DMS79 (cell line): ENCODE measurements around the gene FAS.

Experiments used
- DNase-seq: peaks from one replicate; lab custom pipeline; 2025; lab: John Stamatoyannopoulos, UW

FAS gene

DNA sequence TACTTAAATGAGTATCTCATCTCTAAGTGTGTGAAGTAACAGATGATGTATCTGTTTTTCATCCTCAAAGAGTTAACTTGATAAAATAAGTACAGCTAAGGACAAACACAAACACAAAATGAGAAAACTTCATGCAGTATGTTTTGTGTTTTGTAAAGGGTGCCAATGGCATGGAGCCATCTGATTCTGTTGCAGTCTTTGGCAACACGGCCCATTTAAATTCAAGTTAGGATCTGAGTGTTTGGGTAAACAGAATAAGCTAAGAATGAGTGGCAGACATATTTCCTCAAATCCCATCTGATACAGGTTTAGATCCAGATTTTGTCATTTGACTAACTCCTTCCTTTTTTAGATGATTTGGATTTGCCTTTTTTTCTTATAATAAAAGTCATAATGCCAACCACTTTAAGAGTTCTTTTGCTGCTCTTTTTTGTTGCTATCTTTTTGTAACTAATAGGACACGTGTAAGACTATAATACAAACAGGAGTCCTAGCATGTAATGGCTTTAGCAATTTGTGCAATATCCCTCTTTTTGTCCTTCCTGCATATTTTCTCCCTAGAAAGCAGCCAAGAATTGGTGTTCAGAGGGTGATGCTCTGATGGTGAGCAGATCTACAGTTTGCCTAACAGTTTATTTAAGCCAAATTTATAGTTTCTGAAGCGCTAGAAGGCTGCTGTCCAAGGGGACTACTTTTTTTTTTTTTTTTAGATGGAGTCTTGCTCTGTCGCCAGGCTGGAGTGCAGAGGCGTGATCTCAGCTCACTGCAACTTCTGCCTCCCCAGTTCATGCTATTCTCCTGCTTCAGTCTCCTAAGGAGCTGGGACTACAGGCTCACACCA lies 19.2 kb upstream of the FAS start:
- peak; percentile 58 for DNase-seq

GRCh38 chr10:88974012-88974411 lies 16.6 kb upstream of the FAS start:
- DNase-seq: no peak

DNA sequence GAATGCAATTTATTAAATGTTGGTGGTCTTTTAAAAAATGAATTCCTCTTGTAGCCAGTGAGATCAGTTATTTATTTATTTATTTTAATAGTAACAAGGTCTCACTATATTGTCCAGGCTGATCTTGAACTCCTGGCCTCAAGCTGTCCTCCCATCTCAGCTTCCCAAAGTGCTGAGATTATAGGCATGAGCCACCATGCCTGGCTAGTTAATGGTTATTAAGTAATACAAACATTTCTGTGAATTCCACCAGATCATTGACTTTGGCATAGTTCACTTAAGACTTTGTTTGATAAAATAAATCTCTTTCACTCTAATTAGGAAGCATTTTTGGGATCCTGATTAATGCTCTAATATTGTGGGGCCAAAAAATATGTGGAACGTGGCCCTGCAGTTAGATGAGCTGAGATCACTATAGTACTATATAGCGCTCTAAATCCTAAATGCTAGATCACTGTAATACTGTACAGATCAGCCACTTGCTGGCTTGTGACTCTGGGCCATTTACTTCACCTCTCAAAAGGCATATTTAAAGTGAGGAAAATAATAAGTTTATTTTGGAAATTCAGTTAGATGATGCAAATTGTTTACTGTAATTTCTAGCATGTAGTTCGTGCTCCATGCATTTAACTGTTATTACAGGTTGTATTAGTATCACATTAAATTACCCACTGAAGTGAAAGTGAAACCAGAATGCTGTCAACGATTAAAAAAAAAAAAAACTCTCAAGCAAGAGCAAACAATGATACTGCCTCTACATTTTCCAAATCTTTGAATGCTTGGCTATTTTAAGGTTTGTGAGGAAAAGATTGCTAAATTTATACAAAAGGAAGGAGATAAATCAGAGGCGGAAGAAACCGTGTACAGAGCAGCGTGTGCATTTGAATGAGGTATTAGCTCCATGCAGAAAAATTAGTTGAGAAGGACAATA lies 15.9 kb upstream of the FAS start:
- DNase-seq: no peak

DNA sequence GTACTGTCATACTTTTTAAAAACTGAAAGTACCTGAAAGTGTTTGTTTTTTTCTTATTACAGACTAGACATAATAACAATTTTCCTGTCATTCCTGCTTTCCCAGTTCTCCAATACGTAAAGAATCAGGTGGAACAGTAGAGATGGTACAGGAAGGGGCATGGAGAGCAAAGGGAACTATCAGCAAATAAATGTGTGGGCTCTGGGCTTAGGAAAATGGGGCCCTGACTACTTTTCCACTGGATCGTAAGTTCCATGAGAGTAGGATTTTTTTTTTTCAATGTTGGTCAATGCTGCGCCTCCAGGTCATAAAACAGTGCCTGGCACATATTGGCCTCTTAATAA lies 15.2 kb upstream of the FAS start:
- no peak for DNase-seq

GRCh38 chr10:88978463-88978862 lies 12.1 kb upstream of the FAS start:
- no peak for DNase-seq

DNA sequence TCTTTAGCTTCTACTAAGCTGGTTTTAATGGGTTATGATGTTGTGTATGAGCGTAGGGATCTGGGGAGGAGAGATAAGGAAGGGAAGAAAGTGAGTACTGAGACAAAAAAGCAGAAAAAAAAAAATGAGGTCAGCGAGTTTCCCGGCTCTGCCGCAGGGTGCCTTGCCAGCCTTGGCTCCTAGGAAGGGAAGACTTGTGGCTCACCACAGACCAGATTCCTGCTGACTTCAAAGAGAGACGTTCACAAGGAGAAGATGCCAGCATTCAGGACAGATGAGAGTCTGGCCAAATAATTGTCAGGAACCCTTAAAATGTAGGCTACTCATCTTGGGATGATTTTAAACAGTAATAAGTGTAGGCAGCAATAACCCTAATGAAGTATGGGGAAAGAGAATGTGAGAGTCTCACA lies 11.4 kb upstream of the FAS start:
- DNase-seq: no peak

GRCh38 chr10:88979603-88980002 lies 11.0 kb upstream of the FAS start:
- no peak for DNase-seq

DNA sequence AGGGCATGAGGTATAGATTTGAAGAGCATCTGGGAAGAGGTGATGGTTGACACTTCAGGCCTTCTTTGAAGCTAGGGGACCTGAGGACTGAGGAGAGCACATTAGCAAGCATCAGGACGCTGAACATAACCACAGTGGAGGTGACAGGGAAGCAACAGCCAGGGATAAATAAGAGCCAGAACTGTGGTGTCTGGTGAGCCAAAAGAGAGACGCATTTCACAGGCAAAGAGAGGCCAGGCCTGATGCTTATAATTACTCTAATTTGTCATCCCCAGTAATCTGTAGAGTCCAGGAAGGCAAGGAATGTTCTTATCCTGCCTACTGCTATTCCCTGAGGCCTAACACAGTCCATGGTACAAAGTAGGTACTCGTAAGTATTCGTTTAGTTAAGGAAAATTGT lies 10.4 kb upstream of the FAS start:
- DNase-seq: no peak

DNA sequence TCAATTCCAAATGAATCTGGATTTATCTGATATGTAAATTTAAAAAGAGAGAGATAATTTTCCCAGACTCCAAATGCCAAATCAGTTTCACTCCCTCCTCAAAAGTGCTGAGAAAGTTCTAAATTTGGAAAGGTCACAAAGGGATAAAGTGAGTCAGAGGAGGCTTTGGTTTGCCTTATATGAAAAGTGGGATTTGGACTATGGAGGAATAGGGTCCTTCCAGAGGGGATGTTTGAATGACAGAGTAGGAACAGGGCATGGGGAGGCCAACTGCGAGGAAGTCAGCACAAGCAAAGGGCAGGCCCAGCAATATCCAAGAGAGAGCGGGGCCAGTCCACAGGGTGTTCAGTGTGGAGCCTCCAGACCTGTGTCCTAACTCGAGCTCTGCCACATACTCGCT lies 9.8 kb upstream of the FAS start:
- no peak for DNase-seq

DNA sequence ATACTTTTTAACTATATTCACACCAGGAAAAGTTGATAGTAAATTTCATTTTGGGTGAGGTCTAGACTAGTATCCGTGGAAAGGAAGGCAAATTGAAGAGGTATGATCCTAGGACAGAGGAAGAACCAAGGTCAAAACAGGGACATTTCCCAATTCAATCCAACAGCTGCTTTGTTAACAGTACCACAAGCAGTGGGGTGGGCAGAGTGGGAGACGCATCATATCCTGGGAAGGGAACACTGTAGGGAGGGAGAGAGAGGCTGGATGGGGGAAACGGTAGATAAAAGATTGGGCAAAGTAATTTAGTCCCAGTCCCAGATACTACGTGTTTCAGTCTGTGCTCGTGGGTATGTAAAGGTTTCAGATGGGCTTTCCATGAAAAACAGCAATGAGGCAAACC lies 9.2 kb upstream of the FAS start:
- no peak for DNase-seq

DNA sequence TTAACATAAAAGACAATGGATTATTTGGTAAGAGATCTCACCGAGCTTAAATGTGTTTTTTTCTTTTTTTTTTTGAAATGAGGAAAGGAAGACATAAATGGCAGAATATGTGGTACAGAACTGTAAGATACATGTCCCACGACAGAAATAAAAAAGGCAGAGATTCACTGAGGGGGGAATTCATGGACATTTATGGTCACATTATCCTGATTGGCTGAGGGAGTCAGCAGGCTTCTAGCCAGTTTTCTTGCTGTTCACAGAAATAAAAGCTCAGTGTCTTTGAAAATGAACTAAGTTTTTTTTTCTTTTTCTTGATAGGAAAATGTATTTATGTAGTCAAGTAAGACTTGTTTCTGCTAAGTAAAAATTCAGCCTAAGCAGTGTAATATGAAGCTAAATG lies 8.2 kb upstream of the FAS start:
- DNase-seq: no peak

DNA sequence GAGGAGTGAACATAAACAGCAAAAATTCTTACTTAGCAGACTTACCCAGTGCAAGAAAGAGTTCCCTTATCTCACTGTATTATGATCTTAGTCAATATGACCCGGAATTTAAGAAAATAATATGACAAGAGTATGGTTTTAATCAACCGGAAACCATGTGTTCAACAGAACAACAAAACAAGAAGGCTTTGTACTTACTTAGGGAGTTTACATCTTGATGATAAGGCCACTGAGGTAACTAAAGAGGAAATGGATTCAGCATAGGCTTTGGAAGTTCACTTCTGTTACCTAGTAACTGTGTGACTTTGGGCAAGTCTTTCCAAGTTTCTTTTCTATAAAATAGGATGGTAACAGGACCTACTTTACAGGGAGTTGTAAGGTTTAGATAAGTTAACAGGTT lies 7.4 kb upstream of the FAS start:
- DNase-seq: no peak

DNA sequence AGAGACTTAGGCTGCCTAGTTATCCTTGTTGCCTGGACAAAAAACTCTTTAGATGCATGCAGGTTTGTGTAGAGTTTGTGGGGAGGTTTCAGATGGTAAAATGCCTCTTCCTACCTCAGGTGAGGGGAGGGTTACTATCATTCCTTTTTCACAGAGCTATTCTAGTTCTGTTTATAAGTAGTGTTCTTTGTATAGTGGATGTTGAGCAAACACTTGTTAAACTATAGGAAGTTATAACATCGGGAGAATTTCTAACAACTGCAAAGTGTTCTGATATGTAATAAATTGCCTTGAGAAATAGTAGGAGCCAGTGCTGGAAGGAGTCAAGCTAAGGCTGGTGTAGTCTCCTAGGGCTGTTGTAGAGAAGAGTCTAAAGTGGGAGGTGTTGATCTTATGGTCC lies 6.7 kb upstream of the FAS start:
- no peak for DNase-seq

DNA sequence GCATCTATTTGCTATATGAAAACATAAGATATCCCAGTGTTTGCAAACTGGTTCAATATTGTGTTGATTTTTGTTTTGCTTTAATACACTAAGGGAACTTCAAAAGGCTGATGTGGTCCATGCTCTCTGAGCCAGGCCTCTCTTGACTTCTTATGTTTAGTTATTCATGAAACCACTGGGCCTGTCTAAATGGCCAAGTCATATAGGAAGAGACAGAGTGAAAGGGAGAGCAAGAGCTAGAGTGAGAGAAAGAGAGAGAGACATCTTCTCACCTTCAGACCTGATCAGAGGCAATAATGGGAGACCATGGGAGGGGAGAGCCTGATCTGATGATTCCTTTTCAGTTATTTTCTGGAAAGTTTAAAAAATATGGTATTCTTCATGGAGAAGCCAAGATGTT lies 6.1 kb upstream of the FAS start:
- no peak for DNase-seq

GRCh38 chr10:88986549-88987242 lies 3.9 kb upstream of the FAS start:
- DNase-seq: no peak

DNA sequence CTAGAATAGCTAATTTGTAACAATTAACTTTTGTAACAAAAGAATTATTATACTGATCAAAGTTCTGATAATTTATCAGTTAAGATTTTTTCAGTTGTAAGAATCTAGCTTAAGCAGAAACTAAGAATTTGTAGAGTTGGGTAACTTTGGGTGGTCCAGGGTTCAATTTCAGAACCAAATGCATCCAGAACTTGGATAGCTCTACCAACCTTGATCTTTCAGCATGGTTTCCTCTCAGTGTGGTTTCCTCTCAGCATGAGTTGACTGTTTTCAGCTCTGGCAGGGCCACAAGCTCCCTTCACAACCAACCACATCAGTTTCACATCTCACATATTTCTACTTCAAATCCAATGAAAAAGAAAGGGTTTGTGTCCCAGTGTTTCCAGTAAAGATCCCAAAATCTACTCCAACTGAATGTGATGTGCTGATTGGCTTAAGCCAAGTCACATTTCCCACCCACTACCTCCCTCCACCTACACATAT lies 3.3 kb upstream of the FAS start:
- DNase-seq: no peak

DNA sequence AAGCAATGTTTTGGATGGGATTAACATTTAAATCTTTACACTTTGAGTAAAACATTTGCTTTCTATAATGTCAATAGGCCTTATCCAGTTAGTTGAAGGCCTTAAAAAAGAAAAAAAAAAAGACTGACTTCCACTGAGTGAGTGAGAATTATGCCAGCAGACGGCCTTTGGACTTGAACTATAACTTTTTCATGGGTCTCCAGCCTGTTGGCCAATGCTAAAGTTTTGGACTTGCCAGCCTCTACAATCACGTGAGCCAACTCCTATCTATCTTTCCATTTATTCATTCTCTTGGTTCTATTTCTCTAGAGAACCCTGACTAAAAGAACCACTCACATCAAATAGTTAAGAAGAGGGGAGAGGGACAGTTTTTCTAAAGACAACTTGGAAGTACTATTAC lies 2.8 kb upstream of the FAS start:
- DNase-seq: no peak

DNA sequence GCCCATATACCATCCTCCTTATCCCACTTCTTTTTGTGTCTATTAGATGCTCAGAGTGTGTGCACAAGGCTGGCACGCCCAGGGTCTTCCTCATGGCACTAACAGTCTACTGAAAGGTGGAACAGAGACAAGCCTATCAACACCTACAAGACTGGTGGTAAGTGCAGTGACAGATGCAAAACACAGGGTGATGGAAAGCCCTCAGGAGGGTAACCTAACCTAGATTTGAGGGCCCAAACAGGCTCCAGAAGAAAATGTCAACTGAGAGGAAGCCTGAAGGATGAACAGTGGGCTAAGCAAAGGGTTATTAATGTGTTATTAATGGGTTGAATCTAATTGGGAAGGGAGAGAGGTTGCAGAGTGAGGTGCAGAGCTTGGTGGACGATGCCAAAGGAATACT lies 1.2 kb upstream of the FAS start:
- no peak for DNase-seq

- DNase-seq: no peak
These were observed 694 bp upstream of the FAS start for GRCh38 chr10:88989824-88990383.

GRCh38 chr10:88991161-88991898 lies 732 bp downstream of the FAS start:
- peak; percentile 15 for DNase-seq

DNA sequence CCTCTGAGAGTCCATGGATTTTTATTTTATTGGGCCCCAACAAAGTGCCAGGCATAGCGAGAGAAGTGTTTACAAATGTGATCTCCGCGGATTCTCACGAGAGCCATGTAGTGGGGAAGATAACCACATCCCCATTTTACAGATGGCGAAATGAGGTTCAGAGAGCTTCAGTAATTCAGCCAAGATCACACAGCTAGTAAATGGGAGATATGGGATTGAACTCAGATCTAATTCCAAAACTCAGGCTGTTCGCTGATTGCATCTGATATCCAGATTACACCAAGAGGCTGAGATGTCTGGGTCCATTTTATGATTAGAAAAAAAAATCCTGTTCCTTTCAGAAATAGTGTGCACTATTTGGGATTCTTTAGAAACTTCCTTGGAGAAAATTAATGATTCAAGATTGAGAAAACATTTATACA lies 1.3 kb downstream of the FAS start:
- no peak for DNase-seq
